ENCODE data around the gene SSUH2.
"Not testable (repeated sequence)": the region's sequence is repeated elsewhere in the genome, so short reads cannot be mapped to it uniquely, and the experiment has no call there.

Gene SSUH2

GRCh38 chr3:8644748-8645390 is at the start of gene SSUH2:
Gene SSUH2, minus strand, starts transcription at chr3:8644798. Its CDS starts 40 bp downstream, at chr3:8644758.
- DNase-seq (ENCODE audit: low read depth) = no peak

GRCh38 chr3:8691295-8691694 is 46.7 kb upstream of the SSUH2 start:
- not testable (repeated sequence) for DNase-seq (ENCODE audit: low read depth)

- not testable (repeated sequence) for DNase-seq (ENCODE audit: low read depth)
These were observed 40.4 kb upstream of the SSUH2 start for GRCh38 chr3:8684992-8685391.

GRCh38 chr3:8682850-8683574 is 38.4 kb upstream of the SSUH2 start:
- not testable (repeated sequence) for DNase-seq (ENCODE audit: low read depth)

- DNase-seq (ENCODE audit: low read depth) = not testable (repeated sequence)
These were observed 37.4 kb upstream of the SSUH2 start for GRCh38 chr3:8681881-8682538.

- DNase-seq (ENCODE audit: low read depth) = no peak
These were observed 36.8 kb upstream of the SSUH2 start for GRCh38 chr3:8681349-8681748.

- not testable (repeated sequence) for DNase-seq (ENCODE audit: low read depth)
These were observed 35.4 kb upstream of the SSUH2 start for GRCh38 chr3:8679817-8680553.

- no peak for DNase-seq (ENCODE audit: low read depth)
These were observed 34.2 kb upstream of the SSUH2 start for GRCh38 chr3:8678751-8679150.

GRCh38 chr3:8677258-8677657 is 32.7 kb upstream of the SSUH2 start:
- DNase-seq (ENCODE audit: low read depth) = not testable (repeated sequence)

GRCh38 chr3:8675591-8675990 is 31.0 kb upstream of the SSUH2 start:
- not testable (repeated sequence) for DNase-seq (ENCODE audit: low read depth)

GRCh38 chr3:8673083-8673737 is 28.6 kb upstream of the SSUH2 start:
- DNase-seq (ENCODE audit: low read depth) = no peak

GRCh38 chr3:8669019-8669418 is 24.4 kb upstream of the SSUH2 start:
- no peak for DNase-seq (ENCODE audit: low read depth)

GRCh38 chr3:8668216-8668615 is 23.6 kb upstream of the SSUH2 start:
- DNase-seq (ENCODE audit: low read depth) = no peak

- no peak for DNase-seq (ENCODE audit: low read depth)
These were observed 23.0 kb upstream of the SSUH2 start for GRCh38 chr3:8667463-8668091.

- DNase-seq (ENCODE audit: low read depth) = no peak
These were observed 20.9 kb upstream of the SSUH2 start for GRCh38 chr3:8665407-8665896.

- DNase-seq (ENCODE audit: low read depth) = peak; percentile 14
These were observed 18.8 kb upstream of the SSUH2 start for GRCh38 chr3:8663177-8664061.

- DNase-seq (ENCODE audit: low read depth) = no peak
These were observed 18.0 kb upstream of the SSUH2 start for GRCh38 chr3:8662594-8662993.

GRCh38 chr3:8660175-8661118 is 15.8 kb upstream of the SSUH2 start:
- no peak for DNase-seq (ENCODE audit: low read depth)

- DNase-seq (ENCODE audit: low read depth) = no peak
These were observed 14.6 kb upstream of the SSUH2 start for GRCh38 chr3:8659242-8659641.

All from CMK (cell line).